GM03348 (cell line): Measurements from ENCODE around the gene OLFML1.

Experiments used
- DNase-seq: peaks from one replicate; pipeline ENCODE4 v3.0.0; 2012; ENCODE audit warnings: low spot score

The OLFML1 gene

GRCh38 chr11:7485186-7486097, at the start of gene OLFML1:
OLFML1 (plus strand) TSS chr11:7485506; CDS start chr11:7485876, 370 bp downstream.
- DNase-seq, result peak; percentile 25

- DNase-seq, result no peak
These were observed 49.2 kb upstream of the OLFML1 start for GRCh38 chr11:7436146-7436545.

GRCh38 chr11:7436657-7437056, 48.6 kb upstream of the OLFML1 start:
- no peak for DNase-seq

- DNase-seq, result peak; percentile 46
These were observed 47.6 kb upstream of the OLFML1 start for GRCh38 chr11:7437696-7438095.

- no peak for DNase-seq
These were observed 45.5 kb upstream of the OLFML1 start for GRCh38 chr11:7439746-7440320.

GRCh38 chr11:7442588-7443215, 42.6 kb upstream of the OLFML1 start:
- DNase-seq, result peak; percentile 83

- DNase-seq, result no peak
These were observed 41.0 kb upstream of the OLFML1 start for GRCh38 chr11:7444091-7444981.

GRCh38 chr11:7445564-7445963, 39.7 kb upstream of the OLFML1 start:
- no peak for DNase-seq

GRCh38 chr11:7448201-7448600, 37.1 kb upstream of the OLFML1 start:
- DNase-seq, result no peak

GRCh38 chr11:7449211-7449840, 36.0 kb upstream of the OLFML1 start:
- no peak for DNase-seq

- no peak for DNase-seq
These were observed 35.5 kb upstream of the OLFML1 start for GRCh38 chr11:7449841-7450214.

GRCh38 chr11:7450836-7451235, 34.5 kb upstream of the OLFML1 start:
- DNase-seq, result no peak

GRCh38 chr11:7451520-7451919, 33.8 kb upstream of the OLFML1 start:
- DNase-seq, result no peak

- no peak for DNase-seq
These were observed 33.3 kb upstream of the OLFML1 start for GRCh38 chr11:7451952-7452494.

- no peak for DNase-seq
These were observed 30.5 kb upstream of the OLFML1 start for GRCh38 chr11:7454854-7455253.

GRCh38 chr11:7457211-7457610, 28.1 kb upstream of the OLFML1 start:
- DNase-seq, result peak; percentile 18

GRCh38 chr11:7462706-7463105, 22.6 kb upstream of the OLFML1 start:
- no peak for DNase-seq

- DNase-seq, result no peak
These were observed 17.7 kb upstream of the OLFML1 start for GRCh38 chr11:7467652-7468051.

- no peak for DNase-seq
These were observed 15.9 kb upstream of the OLFML1 start for GRCh38 chr11:7469351-7469865.

- DNase-seq, result no peak
These were observed 14.2 kb upstream of the OLFML1 start for GRCh38 chr11:7471071-7471470.

- no peak for DNase-seq
These were observed 11.6 kb upstream of the OLFML1 start for GRCh38 chr11:7473717-7474116.
